HG03354 (cell line): ENCODE measurements around the gene PI4K2B.
"Not testable (repeated sequence)": the region's sequence is repeated elsewhere in the genome, so short reads cannot be mapped to it uniquely, and the experiment has no call there.

ENCODE experiments used
- ATAC-seq: cut with Tn5 transposase; IDR thresholded peaks from one replicate; pipeline ENCODE4 v1.9.1; 2021; ENCODE audit warnings: mild to moderate bottlenecking; ENCODE audit not compliant: unreplicated experiment, poor library complexity, severe bottlenecking

The PI4K2B gene

DNA sequence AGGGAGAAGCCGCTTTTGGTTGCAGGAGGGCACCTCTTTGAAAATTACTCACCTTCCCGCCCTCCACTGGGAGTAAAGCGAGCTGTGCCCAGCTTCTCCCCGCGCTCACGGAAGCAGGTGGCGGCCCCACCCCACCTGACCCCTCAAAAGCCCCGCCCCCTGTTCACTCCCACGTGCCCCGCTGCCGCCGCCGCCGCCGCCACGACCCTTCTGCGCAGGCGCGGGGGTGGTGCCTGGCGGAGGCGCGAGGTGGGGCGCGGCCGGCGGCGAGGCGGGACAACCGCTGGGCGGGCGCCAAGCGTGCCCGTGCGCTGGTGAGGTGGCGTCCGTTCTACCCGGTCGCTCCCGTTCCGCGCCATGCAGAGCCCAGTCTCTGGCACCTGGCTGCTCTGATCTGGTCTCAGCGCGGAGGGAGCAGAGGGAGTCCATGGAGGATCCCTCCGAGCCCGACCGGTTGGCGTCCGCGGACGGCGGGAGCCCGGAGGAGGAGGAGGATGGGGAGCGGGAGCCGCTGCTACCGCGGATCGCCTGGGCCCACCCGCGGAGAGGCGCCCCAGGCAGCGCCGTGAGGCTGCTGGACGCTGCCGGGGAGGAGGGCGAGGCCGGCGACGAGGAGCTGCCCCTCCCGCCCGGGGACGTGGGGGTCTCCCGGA, at the start of gene PI4K2B:
Gene PI4K2B (plus strand): TSS at position 297 of the 653 bp plus-strand sequence. CDS start 131 bp downstream, at position 428.
- peak; percentile 75 for ATAC-seq

DNA sequence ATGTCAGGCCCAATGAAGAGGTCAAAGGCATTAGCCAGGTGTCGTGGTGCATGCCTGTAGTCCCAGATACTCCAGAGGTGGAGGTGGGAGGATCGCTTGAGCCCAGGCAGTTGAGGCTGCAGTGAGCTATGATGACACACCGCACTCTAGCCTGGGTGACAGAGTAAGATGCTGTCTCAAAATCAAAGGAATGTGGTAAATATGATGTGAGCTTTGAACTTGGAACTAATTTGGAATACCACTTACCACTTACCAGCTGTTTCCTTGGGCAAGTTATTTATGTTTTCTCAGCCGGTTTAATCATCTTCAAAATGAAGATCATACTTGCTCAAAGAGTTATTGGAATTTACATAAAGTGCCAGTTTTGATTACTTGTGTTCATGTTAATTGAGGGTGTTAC, 49.8 kb upstream of the PI4K2B start:
- ATAC-seq = no peak

DNA sequence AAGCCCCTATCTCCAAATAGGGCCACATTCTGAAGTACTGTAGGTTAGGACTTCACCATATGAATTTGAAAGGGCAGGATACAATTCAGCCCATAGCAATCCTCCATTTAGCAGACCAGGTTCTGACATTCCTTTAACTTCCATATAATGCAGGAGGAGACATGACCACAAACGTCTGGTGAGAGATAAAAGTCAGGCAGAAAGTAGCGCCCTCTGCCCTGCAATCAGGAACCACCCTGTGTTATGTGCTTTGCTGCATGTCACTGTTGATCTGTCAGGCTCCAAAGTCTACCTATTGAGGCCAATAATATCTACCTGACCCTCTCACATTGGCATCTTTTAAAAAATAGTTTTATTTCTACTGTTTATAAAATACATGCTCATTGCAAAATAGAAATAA, 43.4 kb upstream of the PI4K2B start:
- ATAC-seq = no peak

DNA sequence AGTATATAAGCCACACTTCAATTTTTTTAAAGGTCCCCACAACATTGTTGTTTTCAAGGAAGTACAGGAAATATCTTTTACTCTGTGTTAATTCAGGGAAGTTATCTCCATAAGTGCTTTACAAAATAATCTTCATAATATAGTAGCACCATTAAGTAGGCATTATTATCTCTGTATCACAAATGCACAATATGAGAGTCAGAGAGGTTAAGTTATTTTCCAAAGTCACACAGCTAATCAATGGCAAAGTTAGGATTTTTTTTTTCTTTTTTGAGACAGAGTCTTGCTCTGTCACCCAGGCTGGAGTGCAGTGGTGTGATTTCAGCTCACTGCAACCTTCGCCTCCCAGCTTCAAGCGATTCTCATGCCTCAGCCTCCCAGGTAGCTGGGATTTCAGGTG, 35.1 kb upstream of the PI4K2B start:
- ATAC-seq = no peak

DNA sequence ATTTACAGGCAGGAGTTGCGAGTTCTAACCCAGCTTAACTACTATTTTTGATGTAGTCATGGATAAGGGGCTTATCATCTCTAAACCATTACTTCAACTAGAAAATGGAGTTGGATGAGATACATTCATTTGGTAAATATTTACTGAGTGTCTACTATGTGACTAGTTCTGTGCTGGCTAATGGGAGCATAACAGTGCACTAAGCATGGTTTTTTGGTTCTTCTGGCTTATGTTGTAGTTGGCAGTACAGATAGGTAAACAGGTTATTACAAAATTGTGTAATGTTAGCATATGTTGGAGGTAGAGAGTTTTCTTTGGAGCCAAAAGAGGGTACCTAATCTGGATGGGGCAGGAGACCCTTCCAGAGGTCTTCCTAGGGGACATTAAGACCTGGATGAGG, 25.8 kb upstream of the PI4K2B start:
- no peak for ATAC-seq

DNA sequence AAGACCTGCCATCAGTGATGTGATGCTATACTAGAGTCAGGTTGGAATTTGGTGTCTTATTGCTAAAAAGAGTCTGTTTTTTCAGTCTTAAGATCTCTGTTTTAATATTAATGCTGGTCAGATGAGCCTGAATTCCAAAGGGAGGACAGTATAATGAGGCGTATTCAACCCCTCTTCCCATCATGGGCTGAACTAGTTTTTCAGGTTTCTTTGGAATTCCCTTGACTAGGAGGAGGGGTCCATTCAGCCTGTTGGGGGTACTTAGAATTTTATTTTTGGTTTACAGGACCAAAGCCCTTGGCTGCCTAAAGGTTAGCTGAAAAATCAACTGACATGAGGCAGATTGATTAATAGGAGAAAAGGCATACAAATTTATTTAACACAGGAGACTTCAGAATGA, 24.1 kb upstream of the PI4K2B start:
- ATAC-seq = no peak

DNA sequence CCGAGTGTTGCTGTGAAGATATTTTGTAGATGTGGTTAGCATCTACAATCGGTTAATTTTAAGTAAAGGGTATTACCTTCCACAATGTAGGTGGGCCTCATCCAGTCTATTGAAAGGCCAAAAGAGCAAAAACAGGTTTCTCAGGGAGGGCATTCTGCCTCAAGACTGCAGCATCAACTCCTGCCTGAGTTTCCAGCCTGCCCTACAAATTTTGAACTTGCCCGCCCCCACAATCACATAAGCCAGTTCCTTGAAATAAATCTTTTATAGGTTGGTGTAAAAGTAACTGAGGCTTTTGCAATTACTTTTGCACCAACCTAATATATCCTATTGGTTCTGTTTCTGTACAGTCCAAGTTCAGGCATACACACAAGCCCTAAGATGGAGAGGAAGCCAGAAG, 22.1 kb upstream of the PI4K2B start:
- ATAC-seq = no peak

DNA sequence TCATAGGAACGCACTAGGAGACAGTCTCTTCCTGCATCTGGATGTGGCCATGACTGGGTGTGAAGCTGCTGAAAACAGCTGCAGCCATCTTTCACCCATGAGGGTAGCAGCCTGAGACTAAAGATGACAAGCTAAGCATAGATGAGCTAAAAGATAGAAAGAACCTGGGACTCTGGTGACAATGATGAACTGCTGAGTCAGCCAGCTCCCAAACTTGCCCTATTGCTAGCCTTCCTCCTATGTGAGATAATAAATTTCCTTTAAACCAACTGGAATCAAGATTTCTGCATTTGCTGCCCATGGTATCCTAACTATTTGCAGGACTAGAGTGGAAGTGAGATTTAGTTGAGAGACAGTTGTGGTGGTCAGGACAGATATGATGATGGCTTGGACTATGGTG, 21.0 kb upstream of the PI4K2B start:
- ATAC-seq = no peak

DNA sequence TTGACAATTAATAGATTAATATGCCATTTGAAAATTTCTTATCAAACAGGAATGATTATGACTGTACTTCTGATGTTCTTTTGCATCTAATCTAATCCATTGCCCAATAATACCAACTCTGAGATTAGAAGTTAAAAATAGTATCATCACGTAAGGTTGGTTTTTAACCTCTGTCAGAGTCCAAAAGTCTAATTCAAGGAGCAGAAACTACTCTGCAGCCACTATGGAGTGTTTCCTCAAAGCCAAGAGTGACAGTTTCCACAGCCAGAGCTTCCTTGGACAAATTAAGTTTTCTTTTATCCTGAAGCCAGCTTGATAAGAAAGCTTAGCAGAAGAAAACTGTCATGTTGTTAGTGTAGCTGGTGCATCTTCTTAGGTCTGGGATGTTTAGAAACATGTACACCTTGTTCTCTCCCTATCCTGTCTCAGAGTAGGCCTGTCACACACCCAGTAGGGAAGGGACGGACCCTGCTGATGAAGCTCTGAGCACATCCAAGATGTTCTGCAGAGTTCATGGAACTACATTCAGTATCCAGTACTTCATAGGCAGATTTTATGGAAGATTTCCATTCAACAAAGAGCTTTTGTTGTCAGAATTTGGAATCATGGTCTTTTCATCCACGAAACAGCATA, 20.4 kb upstream of the PI4K2B start:
- ATAC-seq = no peak

DNA sequence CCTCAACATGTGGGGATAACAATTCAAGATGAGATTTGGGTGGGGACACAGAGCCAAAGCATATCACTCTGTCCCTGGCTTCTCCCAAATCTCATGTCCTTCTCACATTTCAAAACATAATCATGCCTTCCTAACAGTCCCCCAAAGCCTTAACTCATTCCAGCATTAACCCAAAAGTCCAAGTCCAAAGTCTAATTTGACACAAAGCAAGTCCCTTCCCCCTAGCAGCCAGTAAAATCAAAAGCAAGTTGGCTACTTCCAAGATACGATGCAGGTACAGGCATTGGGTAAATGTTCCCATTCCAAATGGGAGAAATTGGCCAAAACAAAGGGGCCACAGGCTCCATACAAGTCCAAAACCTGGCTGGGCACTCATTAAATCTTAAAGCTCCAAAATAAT, 19.1 kb upstream of the PI4K2B start:
- ATAC-seq = not testable (repeated sequence)

DNA sequence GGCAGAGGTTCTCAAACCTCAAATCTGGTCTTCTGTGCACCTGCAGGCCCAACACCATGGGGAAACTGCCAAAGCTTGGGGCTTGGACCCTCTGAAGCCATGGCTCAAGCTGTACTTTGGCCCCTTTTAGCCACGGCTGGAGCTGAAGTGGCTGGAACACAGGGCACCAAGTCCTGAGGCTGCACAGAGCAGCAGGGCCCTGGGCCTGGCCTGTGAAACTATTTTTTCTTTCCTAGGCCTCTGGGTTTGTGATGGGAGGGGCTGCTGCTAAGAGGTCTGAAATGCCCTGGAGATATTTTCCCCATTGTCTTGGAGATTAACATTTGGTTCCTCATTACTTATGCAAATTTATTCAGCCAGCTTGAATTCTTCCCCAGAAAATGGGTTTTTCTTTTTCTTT, 18.3 kb upstream of the PI4K2B start:
- ATAC-seq = no peak

DNA sequence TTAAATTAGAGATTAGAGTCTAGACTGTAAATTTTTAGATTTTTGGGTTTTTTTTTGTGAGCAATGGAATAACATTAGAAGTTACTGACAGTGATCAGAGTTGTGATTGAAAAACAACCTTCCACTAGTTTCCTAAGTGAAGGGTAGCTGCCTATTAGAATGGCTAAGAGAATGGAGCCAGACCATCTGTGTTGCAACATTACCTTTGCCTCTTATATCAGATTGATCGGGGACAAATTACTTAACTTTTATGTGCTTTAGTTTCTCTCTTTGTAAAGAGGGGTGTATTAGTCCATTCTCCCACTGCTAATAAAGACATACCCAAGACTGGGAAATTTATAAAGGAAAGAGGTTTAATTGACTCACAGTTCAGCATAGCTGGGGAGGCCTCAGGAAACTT, 12.5 kb upstream of the PI4K2B start:
- ATAC-seq = no peak

DNA sequence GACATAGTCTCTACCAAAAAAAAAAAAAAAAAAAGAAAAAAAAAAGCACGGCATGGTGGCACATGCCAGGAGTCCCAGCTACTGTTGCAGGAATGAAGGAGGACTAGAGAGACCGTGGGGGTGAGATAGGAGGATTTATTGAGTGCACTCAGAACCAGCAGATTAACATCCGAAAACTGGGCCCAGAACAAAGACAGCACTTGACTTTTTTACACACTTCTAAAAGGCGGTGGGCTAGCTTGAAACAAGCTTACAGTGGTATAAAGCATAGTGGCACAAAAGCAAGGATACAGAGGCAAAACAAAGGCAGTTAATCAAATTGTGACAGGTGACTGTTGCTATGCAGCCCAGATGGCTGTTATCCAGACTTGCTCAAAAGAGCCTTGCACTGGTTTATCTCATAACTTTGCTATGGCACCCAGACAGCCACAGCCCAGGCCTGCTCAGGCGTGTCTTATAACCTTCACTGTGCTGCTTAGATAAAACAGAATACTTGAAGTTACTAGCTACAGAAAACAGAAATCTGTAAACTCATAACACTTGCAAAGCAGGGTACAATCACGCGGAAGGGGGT, 9.9 kb upstream of the PI4K2B start:
- ATAC-seq = no peak

DNA sequence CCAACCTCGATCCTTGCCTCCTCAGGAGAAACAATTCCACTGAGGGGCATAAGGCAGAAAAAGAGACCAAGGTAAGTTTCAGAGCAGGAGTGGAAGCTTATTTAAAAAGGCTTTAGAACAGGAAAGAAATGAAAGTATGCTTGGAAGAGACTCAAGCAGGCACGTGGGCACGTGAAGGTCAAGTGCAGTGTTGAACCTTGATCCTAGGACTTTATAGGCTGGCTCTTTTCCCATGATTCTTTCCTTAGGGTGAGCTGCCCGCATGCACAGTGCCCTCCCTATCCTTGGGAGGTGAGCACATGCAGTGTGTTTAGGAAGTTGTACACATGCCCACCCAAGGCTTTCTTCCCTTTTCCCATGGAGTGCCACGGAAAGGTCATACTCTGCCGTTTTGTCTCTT, 4.0 kb upstream of the PI4K2B start:
- no peak for ATAC-seq

DNA sequence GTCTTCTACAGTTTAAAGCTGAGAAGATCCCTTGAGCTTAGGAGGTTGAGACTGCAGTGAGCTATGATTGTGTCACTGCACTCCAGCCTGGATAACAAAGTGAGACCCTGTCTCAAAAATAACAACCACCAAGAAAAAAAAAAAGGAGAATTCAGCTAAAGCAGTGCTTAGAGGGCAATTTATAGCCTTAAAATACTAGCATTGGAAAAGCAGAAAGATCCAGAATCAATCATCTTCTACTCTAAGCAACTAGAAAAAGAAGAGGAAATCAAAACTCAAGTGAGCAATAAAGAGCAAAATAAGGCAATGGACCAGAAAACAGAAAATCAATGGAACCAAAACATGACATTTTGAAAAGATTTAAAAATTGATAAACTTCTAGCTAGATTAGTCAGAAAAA, 639 bp upstream of the PI4K2B start:
- no peak for ATAC-seq

DNA sequence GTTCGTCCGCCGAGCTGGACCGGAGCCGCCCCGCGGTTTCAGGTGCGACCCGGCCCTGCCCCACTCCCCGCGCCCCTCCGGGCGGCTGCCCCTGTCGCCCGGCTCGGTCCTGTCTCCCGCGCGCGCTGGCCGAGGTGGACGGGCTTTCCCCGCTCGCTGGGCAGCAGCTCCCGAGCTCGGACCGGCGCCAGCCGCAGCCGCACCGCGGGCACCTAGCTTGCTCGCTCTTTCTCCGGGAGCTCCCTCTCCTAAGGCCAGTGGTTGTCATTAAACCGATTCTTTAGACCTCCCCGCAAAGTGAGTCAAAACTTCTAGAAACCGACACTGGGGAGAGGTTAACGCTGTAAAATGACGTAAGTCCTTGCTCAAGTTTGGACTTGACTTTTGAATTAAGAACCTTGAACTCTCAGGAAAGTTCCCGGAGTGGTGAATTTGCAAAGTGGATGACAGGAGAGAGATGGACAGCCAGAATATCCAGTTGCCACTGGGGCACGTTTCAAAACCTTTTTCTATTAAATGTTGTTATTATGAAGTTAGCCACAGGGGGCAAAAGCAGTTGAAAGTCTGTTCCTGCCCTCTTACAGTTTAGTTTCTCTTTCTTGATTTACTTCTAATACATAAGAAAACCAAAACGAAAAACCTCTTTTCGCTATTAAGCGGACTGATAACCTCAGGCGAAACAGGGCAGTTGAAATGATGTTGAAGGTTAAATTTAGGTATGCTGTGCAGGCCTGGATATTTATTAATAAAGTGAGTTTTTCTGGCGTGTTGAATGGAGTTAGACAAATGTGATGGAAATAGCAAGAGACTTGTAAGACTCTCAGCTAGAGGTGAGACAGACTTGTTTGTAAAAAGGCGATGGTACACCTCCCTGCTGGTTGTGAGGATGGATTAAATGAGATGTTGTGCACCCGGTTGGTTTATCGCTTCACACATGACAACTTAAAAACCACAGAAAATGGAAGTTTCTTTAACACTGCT, 847 bp downstream of the PI4K2B start:
- ATAC-seq = peak; percentile 76

DNA sequence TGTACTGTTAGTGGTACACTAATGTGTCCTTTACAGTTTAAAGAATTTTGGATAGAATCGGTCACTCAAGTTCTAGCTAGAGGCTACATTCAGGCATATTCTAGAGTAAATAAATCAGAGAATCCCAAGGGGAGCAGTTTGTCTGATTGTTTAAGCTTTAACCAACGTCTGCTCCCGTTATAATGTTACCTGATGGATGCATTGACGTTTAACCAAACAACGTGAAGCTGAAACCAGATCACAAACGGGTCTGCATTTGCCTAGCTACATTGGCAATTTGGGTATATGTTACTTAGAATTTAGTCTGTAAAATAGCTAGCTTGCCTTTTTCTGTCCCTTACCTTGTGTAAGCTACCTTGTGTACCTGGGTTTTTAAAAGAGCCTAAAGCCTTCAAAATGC, 1.6 kb downstream of the PI4K2B start:
- ATAC-seq = no peak

DNA sequence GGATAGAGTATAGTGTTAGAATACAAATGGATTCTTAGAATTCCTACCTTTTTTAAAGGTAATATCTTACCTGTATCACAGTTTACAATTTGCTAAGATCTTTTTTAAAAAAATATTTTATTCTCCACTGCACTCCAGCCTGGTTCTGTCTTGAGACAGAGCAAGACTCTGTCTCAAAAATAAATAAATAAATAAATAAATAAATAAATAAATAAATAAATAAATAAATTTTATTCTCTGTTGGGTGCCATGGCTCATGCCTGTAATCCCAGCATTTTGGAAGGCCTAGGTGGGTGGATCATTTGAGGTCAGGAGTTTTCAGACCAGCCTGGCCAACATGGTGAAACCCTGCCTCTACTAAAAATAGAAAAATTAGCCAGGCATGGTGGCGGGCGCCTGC, 2.2 kb downstream of the PI4K2B start:
- ATAC-seq = not testable (repeated sequence)

DNA sequence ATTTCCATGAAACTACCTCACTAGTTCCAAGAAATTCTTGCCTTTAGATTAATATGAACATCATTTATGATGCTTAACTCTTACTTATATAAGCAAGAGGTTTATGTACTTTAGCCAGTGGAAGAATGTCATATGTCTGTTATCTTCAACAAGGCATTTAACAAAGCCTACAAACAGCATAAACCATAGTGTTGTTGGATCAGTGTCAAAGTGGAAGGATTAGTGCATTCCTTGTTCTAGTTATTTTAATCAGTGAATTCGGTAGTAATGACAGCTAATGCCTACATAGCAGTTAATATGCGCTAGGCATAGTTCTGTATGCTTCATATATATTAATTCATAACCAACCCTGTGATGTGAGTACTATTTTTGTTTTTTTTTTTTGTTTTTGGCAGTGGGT, 3.1 kb downstream of the PI4K2B start:
- no peak for ATAC-seq

DNA sequence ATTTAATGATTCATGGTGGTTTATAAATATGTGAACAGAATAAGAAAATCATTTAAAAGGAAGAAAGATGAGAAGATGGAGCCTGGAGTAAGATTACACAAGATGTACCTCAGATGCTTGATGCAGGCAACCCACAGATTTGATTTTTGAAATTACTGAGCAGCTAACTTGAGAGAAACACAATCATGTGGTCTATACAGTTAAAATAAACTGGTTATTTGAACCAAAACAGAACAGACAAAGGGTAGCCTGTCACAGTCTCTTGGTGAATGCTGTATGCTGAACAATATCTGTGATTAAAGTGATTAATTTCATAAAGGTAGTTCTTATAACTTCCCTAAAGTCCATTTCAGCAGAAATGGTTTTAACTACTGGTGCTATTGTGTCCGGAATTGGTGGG, 4.2 kb downstream of the PI4K2B start:
- no peak for ATAC-seq
